PFSK-1 (cell line): ENCODE data around the gene COPS3.

Experiments used
- FOXP2 ChIP-seq: optimal IDR thresholded peaks from 2 replicates; pipeline ENCODE3; 2011; ENCODE audit warnings: borderline replicate concordance, control low read depth, inconsistent platforms; ENCODE audit not compliant: insufficient read depth; ENCODE audit errors: extremely low read length, extremely low read depth
- POLR2AphosphoS5 ChIP-seq: IDR thresholded peaks from 2 replicates; pipeline ENCODE4 v1.6.1; 2012; ENCODE audit warnings: low read depth, mild to moderate bottlenecking, control low read depth, low read length, moderate library complexity
- REST ChIP-seq, 2 experiments: IDR thresholded peaks; 2 replicates each; pipeline versions ENCODE4 v1.6.1 to v1.8.0; 2011 to 2012; ENCODE audit warnings: low read depth in 2 of 2, low read length in 2 of 2, control low read depth in 1 of 2, inconsistent platforms in 1 of 2, mild to moderate bottlenecking in 1 of 2, moderate library complexity in 1 of 2; ENCODE audit not compliant: insufficient read depth in 1 of 2
- SIN3A ChIP-seq: IDR thresholded peaks from 2 replicates; pipeline ENCODE4 v1.6.1; 2012; ENCODE audit warnings: mild to moderate bottlenecking, low read length, moderate library complexity, borderline replicate concordance; ENCODE audit not compliant: insufficient read depth
- TAF1 ChIP-seq: IDR thresholded peaks from 2 replicates; pipeline ENCODE4 v1.6.1; 2012; ENCODE audit warnings: low read length, control low read depth, borderline replicate concordance; ENCODE audit not compliant: insufficient read depth

COPS3 gene

GRCh38 chr17:17264430-17264829 lies 16.6 kb downstream of the COPS3 start:
- TF ChIP-seq REST (IDR thresholded peaks at IDR 0.05; ENCODE audit: insufficient read depth in 1 of 2, low read depth in 2 of 2, low read length in 2 of 2): no peak

- TF ChIP-seq POLR2AphosphoS5 (no peak), REST (IDR thresholded peaks at IDR 0.05; ENCODE audit: insufficient read depth in 1 of 2, low read depth in 2 of 2, low read length in 2 of 2) (no peak), TAF1 (no peak), FOXP2 (no peak), SIN3A (no peak)
Measured at GRCh38 chr17:17258998-17259397, 22.0 kb downstream of the COPS3 start.

GRCh38 chr17:17258011-17258410 lies 23.0 kb downstream of the COPS3 start:
- no peak for TF ChIP-seq POLR2AphosphoS5
- TF ChIP-seq REST (IDR thresholded peaks at IDR 0.05; ENCODE audit: insufficient read depth in 1 of 2, low read depth in 2 of 2, low read length in 2 of 2): no peak
- no peak for TF ChIP-seq FOXP2
- TF ChIP-seq SIN3A: no peak
- no peak for TF ChIP-seq TAF1

GRCh38 chr17:17256316-17256715 lies 24.7 kb downstream of the COPS3 start:
- TF ChIP-seq REST (IDR thresholded peaks at IDR 0.05; ENCODE audit: insufficient read depth in 1 of 2, low read depth in 2 of 2, low read length in 2 of 2) (no peak), POLR2AphosphoS5 (no peak), FOXP2 (no peak), SIN3A (no peak), TAF1 (no peak)

- TF ChIP-seq REST (IDR thresholded peaks at IDR 0.05; ENCODE audit: insufficient read depth in 1 of 2, low read depth in 2 of 2, low read length in 2 of 2) (no peak), FOXP2 (no peak), POLR2AphosphoS5 (no peak), SIN3A (no peak), TAF1 (no peak)
Measured at GRCh38 chr17:17254036-17254435, 27.0 kb downstream of the COPS3 start.
